Neuronal stem cell (in vitro differentiated cells): ENCODE measurements around the gene C11orf21.

Experiments used
- DNase-seq: peaks from one replicate; pipeline ENCODE4 v3.0.0-alpha.2; 2013; ENCODE audit warnings: low spot score
- H2AFZ ChIP-seq: one replicate; pipeline ENCODE4 v1.6.1; 2013; ENCODE audit warnings: mild to moderate bottlenecking, low read length, inconsistent platforms
- H2AK5ac ChIP-seq: 2 replicates; pipeline ENCODE4 v1.6.1; 2013; ENCODE audit warnings: low read depth, mild to moderate bottlenecking, inconsistent platforms, low read length, moderate library complexity, mixed read lengths
- H2BK120ac ChIP-seq: 2 replicates; pipeline ENCODE4 v1.6.1; 2013; ENCODE audit warnings: low read depth, mild to moderate bottlenecking, inconsistent platforms, low read length, moderate library complexity, mixed read lengths
- H2BK12ac ChIP-seq: one replicate; pipeline ENCODE4 v1.6.1; 2013; ENCODE audit warnings: low read length, inconsistent platforms
- H2BK15ac ChIP-seq: 2 replicates; pipeline ENCODE4 v1.6.1; 2013; ENCODE audit warnings: mild to moderate bottlenecking, low read length, inconsistent platforms, mixed read lengths
- H2BK5ac ChIP-seq: one replicate; pipeline ENCODE4 v1.6.1; 2013; ENCODE audit warnings: inconsistent platforms, mild to moderate bottlenecking, low read length, moderate library complexity
- H3K14ac ChIP-seq: one replicate; pipeline ENCODE4 v1.6.1; 2013; ENCODE audit warnings: low read length, inconsistent platforms
- H3K18ac ChIP-seq: 2 replicates; pipeline ENCODE4 v1.6.1; 2013; ENCODE audit warnings: low read length, inconsistent platforms
- H3K23ac ChIP-seq: 2 replicates; pipeline ENCODE4 v1.6.1; 2013; ENCODE audit warnings: low read depth, mild to moderate bottlenecking, mixed read lengths, low read length, inconsistent platforms; ENCODE audit not compliant: poor library complexity
- H3K27ac ChIP-seq: replicated peaks from 3 replicates; pipeline ENCODE4 v1.5.1; 2013; ENCODE audit warnings: low read length, inconsistent platforms
- H3K27me3 ChIP-seq, 3 experiments: 2 replicates each; pipeline ENCODE4 v1.6.1; 2013; ENCODE audit warnings: low read length in 3 of 3, mild to moderate bottlenecking in 2 of 3, inconsistent platforms in 1 of 3, low read depth in 1 of 3, mixed read lengths in 1 of 3, moderate library complexity in 1 of 3; ENCODE audit not compliant: control insufficient read depth in 3 of 3, insufficient read depth in 3 of 3
- H3K36me3 ChIP-seq, 2 donors: replicated peaks in 1 of 2; 2 replicates each; pipeline ENCODE4 v1.6.1; 2013; ENCODE audit warnings: low read length in 2 of 2; ENCODE audit not compliant: control insufficient read depth in 2 of 2, insufficient read depth in 2 of 2
- H3K4ac ChIP-seq: 2 replicates; pipeline ENCODE4 v1.6.1; 2013; ENCODE audit warnings: inconsistent platforms, mild to moderate bottlenecking, low read length, moderate library complexity
- H3K4me1 ChIP-seq, 2 donors: 1 replicate in 1 of 2; 2 replicates in 1 of 2; pipeline ENCODE4 v1.6.1; 2013; ENCODE audit warnings: low read length in 2 of 2, low read depth in 1 of 2; ENCODE audit not compliant: control insufficient read depth in 2 of 2, insufficient read depth in 1 of 2
- H3K4me2 ChIP-seq: one replicate; pipeline ENCODE4 v1.6.1; 2013; ENCODE audit warnings: mild to moderate bottlenecking, low read length, inconsistent platforms; ENCODE audit not compliant: insufficient read depth, poor library complexity, severe bottlenecking
- H3K4me3 ChIP-seq, 2 donors: 2 replicates each; pipeline ENCODE4 v1.5.1; 2013; ENCODE audit warnings: low read length in 2 of 2, mild to moderate bottlenecking in 2 of 2, inconsistent platforms in 1 of 2, moderate library complexity in 1 of 2
- H3K79me1 ChIP-seq: one replicate; pipeline ENCODE4 v1.6.1; 2013; ENCODE audit warnings: low read depth, mild to moderate bottlenecking, inconsistent platforms, low read length, moderate library complexity
- H3K9ac ChIP-seq: one replicate; pipeline ENCODE4 v1.6.1; 2013; ENCODE audit warnings: mild to moderate bottlenecking, low read depth, low read length, inconsistent platforms; ENCODE audit not compliant: poor library complexity
- H3K9me3 ChIP-seq, 2 donors: replicated peaks in 1 of 2; 2 replicates each; pipeline versions ENCODE3 to v1.6.1; 2013; ENCODE audit warnings: low read length in 2 of 2, mild to moderate bottlenecking in 2 of 2, inconsistent platforms in 1 of 2, low read depth in 1 of 2, mixed read lengths in 1 of 2, moderate library complexity in 1 of 2; ENCODE audit not compliant: control insufficient read depth in 2 of 2, insufficient read depth in 1 of 2
- H4K8ac ChIP-seq: one replicate; pipeline ENCODE4 v1.6.1; 2013; ENCODE audit warnings: low read depth, mild to moderate bottlenecking, inconsistent platforms, low read length, moderate library complexity
- H4K91ac ChIP-seq: one replicate; pipeline ENCODE4 v1.6.1; 2013; ENCODE audit warnings: low read length, low read depth, mild to moderate bottlenecking, inconsistent platforms; ENCODE audit not compliant: poor library complexity
- whole genome bisulfite sequencing, 2 donors: extraction: QIAGEN DNeasy Blood & Tissue Kit; methylation state at CpG; one replicate each; pipeline ENCODE4 v1.1.7; 2013; ENCODE audit warnings: missing lambda C conversion rate in 2 of 2, mixed read lengths in 1 of 2; ENCODE audit not compliant: insufficient read length in 2 of 2, insufficient replicate concordance in 1 of 2; ENCODE audit errors: extremely low coverage in 2 of 2; 5-methylcytosine and 5-hydroxymethylcytosine counted together

The C11orf21 gene

GRCh38 chr11:2298795-2299761 is 2.6 kb downstream of the C11orf21 start:
- Histone ChIP-seq H3K4me1 (peaks cover 0 to 5% of the 10 kb centered on the region in 2 donors), H2BK120ac (peak overlapping the region; percentile 95), H3K4me3 (no peak overlapping the region), H3K9me3 (no peaks in the 10 kb centered on the region), H4K8ac (peak overlapping the region; percentile 95), H3K9ac (no peak overlapping the region), H3K27ac (no peak overlapping the region), H2BK12ac (peak overlapping the region; percentile 68), H2AK5ac (peak overlapping the region; percentile 99), H4K91ac (no peak overlapping the region), H2AFZ (no peak overlapping the region), H3K23ac (peak overlapping the region; percentile 67), H2BK5ac (peak overlapping the region; percentile 26), H3K18ac (peak overlapping the region; percentile 88), H2BK15ac (peak overlapping the region; percentile 92), H3K79me1 (peaks cover 3% of the 10 kb centered on the region), H3K27me3 (peaks cover 0 to 13% (median 0%) of the 10 kb centered on the region in 3 experiments), H3K4me2 (no peak overlapping the region), H3K4ac (no peak overlapping the region), H3K14ac (peak overlapping the region; percentile 38), H3K36me3 (no peaks in the 10 kb centered on the region)
- peak; percentile 36 for DNase-seq
- WGBS, 2 donors = no CpG with 5 or more reads among the region's 18 CpGs

DNA sequence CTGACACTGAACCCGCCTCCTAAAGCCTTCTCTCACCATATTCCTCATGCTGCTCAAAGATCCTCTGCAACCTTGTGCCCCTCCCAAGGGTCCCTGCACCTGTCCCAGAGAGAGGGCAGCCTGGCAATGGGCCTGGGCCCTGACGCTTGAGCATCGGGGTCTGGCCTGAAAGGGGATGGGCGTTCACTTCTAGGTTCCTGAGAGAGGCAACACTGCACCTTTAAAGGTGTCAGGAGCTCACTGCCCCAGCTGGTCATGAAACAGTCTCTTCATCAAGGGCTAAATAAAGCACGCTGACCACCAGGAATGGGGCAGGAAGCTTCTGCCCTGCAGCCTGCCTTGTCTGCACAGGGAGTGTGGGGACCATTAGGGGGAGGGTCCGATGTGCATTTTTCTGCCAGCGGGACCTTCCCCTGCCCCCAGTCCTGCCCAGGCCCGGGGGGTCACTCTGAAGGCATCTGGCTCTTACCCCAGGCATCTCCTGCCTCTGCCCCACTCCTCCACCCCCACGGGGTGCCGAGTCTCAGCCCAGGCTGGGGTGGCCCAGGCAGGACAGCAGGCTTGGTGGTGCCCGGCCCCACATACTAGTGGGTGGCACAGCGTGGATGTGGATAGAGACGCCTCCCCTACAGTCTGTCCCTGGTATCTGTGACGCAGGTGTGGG is 3.5 kb downstream of the C11orf21 start:
- Histone ChIP-seq H3K18ac (peak overlapping the region; percentile 88), H3K4me2 (no peak overlapping the region), H2AFZ (no peak overlapping the region), H3K4ac (peak overlapping the region; percentile 77), H2BK120ac (peak overlapping the region; percentile 95), H3K4me3 (no peak overlapping the region), H3K36me3 (no peaks in the 10 kb centered on the region), H3K14ac (peak overlapping the region; percentile 5), H3K27me3 (peaks cover 0 to 15% (median 0%) of the 10 kb centered on the region in 3 experiments), H2BK15ac (peak overlapping the region; percentile 92), H3K9me3 (no peaks in the 10 kb centered on the region), H3K4me1 (peaks cover 0 to 2% of the 10 kb centered on the region in 2 donors), H3K27ac (no peak overlapping the region), H3K79me1 (peaks cover under 1% of the 10 kb centered on the region), H2AK5ac (peak overlapping the region; percentile 82), H4K91ac (no peak overlapping the region), H3K9ac (peak overlapping the region; percentile 54), H2BK5ac (peak overlapping the region; percentile 26), H2BK12ac (peak overlapping the region; percentile 32), H3K23ac (peak overlapping the region; percentile 67), H4K8ac (no peak overlapping the region)
- WGBS, 2 donors = no CpG with 5 or more reads among the region's 14 CpGs
- DNase-seq = no peak

GRCh38 chr11:2297623-2298030 is 4.1 kb downstream of the C11orf21 start:
- Histone ChIP-seq H3K14ac (no peak overlapping the region), H2AFZ (no peak overlapping the region)

More at GRCh38 chr11:2297623-2298030, 4.1 kb downstream of the C11orf21 start:
- Histone ChIP-seq H2BK15ac (peak overlapping the region; percentile 28), H4K8ac (no peak overlapping the region), H4K91ac (no peak overlapping the region), H3K36me3 (no peaks in the 10 kb centered on the region), H3K9me3 (no peaks in the 10 kb centered on the region), H2BK5ac (no peak overlapping the region), H3K4me3 (no peak overlapping the region), H3K9ac (no peak overlapping the region), H2AK5ac (no peak overlapping the region), H3K4ac (no peak overlapping the region), H3K4me1 (peaks cover 0 to 2% of the 10 kb centered on the region in 2 donors), H3K27ac (no peak overlapping the region), H3K79me1 (no peaks in the 10 kb centered on the region), H3K27me3 (peaks cover 0 to 15% (median 0%) of the 10 kb centered on the region in 3 experiments), H3K4me2 (no peak overlapping the region), H2BK12ac (no peak overlapping the region), H2BK120ac (no peak overlapping the region), H3K23ac (no peak overlapping the region), H3K18ac (no peak overlapping the region)
- no peak for DNase-seq
- WGBS, 2 donors = no CpG with 5 or more reads among the region's 1 CpG
